Stimulated activated CD4-positive, alpha-beta T cell treated with anti-CD3 and anti-CD28 coated beads, TNF-alpha, amount 100 ng/mL, for 24 hours (primary cell): ENCODE results near the gene DNLZ.
"Not testable (repeated sequence)": the region's sequence is repeated elsewhere in the genome, so short reads cannot be mapped to it uniquely, and the experiment has no call there.

ENCODE experiments used
- DNase-seq, 3 experiments: peaks; one replicate each; pipeline ENCODE4 v3.0.0-alpha.2; 2020; ENCODE audit warnings: low read depth in 3 of 3

The DNLZ gene

DNA sequence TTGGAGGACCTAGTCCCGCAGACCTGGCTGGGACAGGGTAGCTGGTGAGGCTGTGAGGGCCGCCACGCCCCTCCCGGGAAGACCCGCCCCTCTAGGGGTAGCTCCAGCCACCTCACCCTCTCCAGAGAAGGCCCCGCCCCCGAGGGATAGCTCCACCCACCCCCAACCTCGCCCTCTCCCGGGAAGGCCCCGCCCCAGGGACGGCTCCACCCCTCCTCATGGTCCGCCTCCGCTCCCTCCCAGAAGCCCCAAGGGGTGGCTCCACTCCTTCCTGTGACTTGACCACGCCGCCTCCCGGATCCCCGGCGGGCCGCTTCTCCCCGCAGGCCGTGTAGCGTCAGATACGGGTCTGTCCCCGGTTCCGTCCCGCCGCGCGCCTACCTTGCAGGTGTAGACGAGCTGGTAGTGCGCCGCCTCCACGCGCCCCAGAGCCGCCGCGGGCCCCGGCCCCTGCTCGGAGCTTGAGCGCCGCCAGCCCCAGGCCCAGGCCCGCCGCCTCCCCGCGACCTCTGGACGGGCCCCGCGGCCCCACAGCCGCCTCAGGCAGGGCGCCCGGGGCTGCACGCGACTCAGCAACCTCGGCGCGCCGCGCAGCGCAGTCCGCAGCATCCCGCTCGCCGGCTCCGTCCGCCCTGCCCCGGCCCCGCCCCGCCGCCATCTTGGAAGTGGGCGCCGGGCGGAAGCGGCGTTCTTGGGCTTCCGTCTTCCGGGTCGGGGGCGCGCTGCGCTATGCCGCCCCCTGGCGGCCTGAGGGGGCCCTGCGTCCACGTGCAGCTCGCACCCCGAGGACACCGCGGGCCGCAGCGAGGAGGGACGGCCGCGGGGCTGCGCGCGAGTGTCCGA lies at the start of gene DNLZ:
Gene DNLZ, minus strand, starts transcription at position 639 of the 843 bp plus-strand sequence. Its CDS starts 30 bp downstream, at position 609.
- DNase-seq = peak; percentile 89 to 98 (median 96)

- no peak for DNase-seq
These were observed 49.4 kb upstream of the DNLZ start for GRCh38 chr9:136412962-136413361.

DNA sequence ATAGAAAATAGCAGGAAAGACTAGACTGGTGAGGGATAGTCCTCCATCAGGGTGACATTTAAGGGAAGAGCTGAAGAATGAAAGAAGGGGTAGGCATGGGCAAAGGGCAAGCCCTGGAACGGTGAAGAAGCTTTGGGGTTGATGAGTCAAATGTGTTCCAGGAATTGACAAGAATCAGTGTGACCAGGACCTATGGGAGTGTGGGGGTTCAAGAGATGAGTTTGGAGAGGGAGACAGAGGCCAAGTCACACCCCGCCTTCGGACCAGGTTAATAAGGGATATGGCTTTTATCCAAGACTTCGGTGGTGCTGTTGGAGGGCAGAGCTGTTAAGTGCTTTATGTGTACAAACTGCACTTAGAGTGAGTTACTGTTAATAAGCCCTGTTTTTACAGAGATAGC lies 47.8 kb upstream of the DNLZ start:
- no peak for DNase-seq

DNA sequence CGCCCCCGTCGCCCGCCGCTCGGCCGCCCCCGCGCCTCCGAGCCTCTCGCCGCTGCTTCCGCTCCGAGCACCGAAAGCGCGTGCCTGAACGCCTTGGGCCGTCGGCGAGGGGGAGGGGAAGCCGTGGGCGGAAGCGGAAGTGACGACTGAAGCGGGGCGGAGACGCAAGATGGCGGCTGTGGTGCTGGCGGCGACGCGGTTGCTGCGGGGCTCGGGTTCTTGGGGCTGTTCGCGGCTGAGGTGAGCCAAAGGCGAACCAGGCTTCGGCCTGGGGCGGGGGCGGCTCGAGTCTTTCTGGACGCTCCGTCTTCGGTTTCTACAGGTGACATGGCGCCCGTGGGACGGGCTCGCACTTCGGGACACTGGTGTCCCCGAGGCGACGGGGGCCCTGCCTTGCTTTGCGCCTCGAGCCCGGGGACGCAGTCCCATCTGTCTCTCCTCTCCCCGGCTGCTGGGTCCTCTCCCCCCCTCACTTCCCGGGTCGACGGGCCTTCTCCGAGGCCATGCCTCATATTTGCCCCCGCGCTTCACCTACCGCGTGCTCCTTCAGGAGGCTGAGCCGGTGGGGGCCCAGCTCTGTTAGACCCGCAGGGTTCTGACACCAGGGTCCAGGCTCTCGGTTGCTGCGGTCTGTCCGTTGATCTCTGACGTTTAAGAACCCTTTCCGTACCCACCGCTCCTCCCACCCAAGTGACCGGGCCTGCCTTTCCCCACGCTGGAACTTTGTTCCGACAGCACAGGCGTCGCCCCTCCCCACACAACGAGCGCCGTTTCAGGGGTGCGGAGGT lies 47.1 kb upstream of the DNLZ start, which contains the start of the genes ENTR1 and PMPCA:
Gene ENTR1, minus strand, starts transcription at position 115 of the 788 bp plus-strand sequence. CDS start 217 bp downstream, outside the sequence.
Gene PMPCA, plus strand, starts transcription at position 159 of the 788 bp plus-strand sequence. Its CDS starts 11 bp downstream, at position 170.
- DNase-seq = peak; percentile 92 to 97 (median 95)

- no peak for DNase-seq
These were observed 46.3 kb upstream of the DNLZ start for GRCh38 chr9:136409557-136410455.

DNA sequence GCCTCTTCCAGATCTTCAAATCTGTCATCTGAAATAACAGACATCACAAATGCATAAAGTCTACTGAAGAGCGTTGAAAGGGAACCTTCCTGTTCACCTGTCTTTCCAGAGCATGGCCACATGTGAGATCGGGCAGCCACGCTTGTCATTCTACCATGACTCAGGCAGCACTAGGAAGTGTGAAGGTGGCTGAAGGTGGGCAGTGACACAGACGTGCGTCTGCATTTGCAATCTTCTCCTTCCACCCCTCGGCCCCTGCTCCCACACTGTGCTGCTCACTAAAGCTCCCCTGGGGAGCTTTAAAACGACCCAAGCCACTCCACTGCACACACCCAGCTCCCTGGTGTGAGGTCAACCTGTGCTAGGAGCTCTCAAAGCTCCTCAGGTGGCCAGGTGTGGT lies 44.4 kb upstream of the DNLZ start:
- DNase-seq = no peak

DNA sequence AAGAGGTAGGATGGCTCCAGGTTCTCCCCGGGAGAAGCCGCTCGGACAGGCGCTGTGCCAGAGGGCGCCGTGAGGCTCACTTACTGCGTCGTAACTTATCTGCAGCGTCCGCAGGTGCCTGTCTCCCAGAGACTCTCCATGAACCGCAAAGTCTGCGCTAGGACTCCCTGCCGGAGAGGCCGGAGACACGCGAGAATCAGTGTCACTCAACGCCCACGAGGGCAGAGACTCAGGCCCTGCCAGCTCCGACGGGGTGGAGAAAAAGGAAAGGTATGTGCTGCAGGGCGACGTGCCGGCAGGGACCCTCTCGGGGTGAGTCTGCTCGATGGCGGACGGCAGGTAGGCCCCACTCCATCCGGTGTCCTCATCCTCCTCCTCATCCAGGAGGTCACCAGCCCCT lies 43.5 kb upstream of the DNLZ start:
- DNase-seq = not testable (repeated sequence)

DNA sequence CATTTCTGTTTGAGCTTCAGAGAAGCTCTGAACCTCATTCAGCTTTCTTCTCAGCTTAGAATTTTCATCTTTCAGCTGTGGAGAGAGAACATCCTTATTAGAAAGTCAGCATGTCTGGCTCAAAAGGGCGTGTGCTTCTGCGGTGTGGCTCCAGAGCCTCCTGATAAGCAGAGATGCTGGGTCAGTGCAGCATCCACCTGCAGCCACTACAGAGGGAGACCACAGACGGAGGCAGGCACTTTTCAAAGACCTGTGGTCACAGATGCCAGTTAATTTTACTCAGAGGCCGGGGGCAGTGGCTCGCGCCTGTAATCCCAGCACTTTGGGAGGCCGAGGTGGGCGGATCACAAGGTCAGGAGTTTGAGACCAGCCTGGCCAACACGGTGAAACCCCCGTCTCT lies 42.4 kb upstream of the DNLZ start:
- not testable (repeated sequence) for DNase-seq

- no peak for DNase-seq
These were observed 41.9 kb upstream of the DNLZ start for GRCh38 chr9:136405481-136405880.

- DNase-seq = no peak
These were observed 41.2 kb upstream of the DNLZ start for GRCh38 chr9:136404801-136405136.

DNA sequence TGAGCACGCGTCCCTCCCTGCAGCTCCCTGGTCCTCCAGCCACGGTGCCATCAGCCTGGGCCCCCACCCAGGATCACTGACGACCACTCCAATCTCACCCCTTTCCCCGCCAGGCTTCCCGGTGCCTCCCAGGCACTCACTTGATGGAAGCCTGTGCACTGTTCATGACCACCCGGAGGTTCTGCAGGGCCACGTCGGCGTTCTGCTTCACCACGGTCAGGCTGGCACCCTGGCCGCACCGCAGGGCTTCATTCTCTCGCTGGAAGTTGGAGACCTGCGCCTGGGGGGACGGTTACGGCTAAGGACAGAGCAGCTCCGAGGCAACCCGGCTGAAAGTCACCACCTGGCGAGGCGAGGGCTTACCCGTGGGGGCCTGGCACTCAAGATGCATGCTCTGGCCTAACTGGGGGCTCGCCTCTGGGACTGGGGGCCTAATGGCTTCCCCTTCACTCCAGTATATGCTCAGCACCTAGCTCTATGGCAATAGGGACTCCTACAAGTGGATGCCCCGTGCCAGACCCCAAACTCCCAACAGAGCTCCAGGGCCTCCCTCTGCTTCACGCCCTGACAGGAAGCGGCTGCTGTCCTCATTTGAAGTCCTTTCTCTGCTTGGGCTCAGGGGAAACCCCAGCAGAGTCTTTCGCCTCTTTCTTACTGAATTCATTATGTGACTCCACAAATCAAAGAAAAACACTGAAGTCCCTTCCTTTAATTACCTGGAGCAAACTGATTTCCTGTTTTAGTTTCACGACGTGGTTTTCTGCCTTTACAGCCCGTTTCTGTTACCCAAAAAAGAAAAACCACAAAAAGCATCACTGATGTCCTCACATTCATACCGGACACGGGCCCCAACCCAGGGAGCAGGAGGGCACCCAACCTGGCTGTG lies 40.6 kb upstream of the DNLZ start:
- DNase-seq = peak in 1 of 3 experiments; percentile 50

DNA sequence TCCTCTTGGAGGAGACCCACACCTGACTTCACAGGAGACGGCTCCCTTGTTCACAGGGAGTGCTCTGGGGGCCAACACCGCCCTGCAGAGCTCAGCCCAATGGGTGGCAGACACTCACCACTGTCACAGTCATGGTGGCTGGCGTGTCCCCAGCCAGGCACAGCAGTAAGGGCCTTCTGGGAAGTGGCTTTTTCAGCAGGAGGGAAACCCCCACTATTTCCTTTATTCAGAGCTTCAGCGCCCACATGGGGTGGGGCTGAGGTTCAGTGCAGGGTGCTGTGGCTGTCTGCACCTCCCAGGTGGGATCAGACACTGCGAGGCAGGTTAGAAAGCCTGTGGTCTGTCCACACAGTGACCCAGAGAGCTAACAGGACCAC lies 40.0 kb upstream of the DNLZ start:
- peak; percentile 51 to 75 (median 58) for DNase-seq

- DNase-seq = no peak
These were observed 38.5 kb upstream of the DNLZ start for GRCh38 chr9:136402067-136402466.

DNA sequence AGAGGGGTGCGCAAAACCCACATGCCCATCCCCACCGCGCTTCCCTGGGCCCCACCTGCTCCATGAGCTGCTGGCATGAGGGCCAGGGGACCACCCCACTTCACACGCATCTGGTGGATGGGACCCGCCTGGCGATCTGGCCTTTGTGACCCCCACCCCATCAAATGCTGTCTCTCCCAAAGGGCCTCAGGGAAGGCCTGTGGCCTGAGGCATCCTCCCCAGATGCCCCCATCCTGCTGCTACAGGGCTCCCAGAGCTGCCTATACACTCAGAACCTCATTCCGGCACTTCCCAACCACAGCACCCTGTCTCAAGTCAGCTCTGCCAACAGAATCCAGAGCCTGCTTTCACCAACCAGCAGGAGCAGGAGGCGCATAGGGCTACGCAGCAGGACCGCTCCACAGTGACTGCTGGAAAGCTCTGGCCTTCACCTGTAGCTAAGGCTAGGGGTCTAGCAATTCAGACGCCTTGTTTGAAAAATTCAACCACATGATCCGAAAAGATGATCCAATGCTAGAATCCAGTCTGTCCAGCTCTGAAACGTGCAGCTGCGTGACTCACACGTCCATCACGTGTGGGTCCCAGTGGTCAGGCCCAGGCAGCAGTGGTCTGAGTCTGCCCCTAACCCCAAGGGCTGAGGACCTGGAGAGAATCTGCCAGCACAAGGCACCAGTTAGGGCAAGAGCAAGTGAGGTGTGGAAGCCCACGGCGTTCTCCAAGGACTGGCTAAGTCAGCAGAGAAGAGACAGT lies 37.8 kb upstream of the DNLZ start:
- no peak for DNase-seq

- peak; percentile 73 to 85 (median 74) for DNase-seq
These were observed 36.7 kb upstream of the DNLZ start, which contains the start of gene SNAPC4 for GRCh38 chr9:136400038-136400834. Gene SNAPC4, minus strand, starts transcription at chr9:136400170. Its CDS starts 1,742 bp downstream, at chr9:136398428.

GRCh38 chr9:136399176-136400037 lies 35.9 kb upstream of the DNLZ start:
- DNase-seq = peak in 1 of 3 experiments; percentile 49

DNA sequence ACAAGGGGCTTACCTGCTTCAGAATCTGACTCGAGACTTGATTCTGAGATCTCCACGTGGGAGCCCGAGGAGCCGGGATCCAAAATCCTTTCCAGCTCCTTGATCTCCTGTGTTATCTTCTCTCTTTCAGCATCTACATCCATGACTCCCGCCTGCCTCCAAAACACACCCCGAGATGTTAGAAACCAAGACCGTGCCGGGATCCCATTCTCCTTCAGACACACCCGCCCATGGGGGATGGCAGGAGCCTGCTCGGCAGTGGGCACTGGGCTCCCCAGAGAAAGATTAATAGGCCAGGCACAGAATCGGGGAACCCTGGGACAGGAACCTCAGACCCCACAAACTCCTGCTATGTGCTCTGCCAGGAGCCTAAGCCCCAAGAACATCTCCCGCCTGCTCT lies 34.7 kb upstream of the DNLZ start:
- no peak for DNase-seq

DNA sequence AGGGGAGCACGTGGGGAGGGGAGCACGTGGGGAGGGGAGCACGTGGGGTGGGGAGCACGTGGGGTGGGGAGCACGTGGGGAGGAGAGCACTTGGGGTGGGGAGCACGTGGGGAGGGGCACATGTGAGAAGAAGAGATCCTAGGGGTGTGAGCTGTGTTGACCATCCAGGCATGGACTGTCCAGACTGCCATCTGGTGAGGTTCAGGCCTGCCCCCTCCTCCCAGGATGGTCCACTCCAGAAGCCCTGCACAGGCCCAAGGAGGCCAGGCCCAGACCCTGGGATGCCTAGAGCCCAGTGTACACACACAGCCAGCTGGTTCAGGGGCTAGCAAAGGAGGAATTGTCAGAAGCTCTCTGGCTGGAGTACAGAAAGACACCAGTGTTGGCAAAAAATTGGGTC lies 34.1 kb upstream of the DNLZ start:
- DNase-seq = no peak
